K562 (cell line): ENCODE measurements around the gene FSCN2. TPM values are rescaled to one million over a fixed set of nuclear protein-coding genes. Genes with fewer than 3 reads are reported as not detected.
A peak's percentile ranks its signal among the peaks of the same experiment; 100 is the strongest.

ENCODE experiments used
- BRD4 ChIP-seq: fragments of 200-600 bp; sonication (generic); IDR thresholded peaks from 2 replicates; pipeline ENCODE4 v1.6.1; 2017; ENCODE audit warnings: inconsistent platforms
- GATAD2B ChIP-seq: fragments of 450-650 bp; IDR thresholded peaks from 2 replicates; pipeline ENCODE4 v1.6.1; 2017; ENCODE audit warnings: mild to moderate bottlenecking, borderline replicate concordance
- ILF3 ChIP-seq: fragments of 450-650 bp; IDR thresholded peaks from 2 replicates; pipeline ENCODE4 v1.6.1; 2018; ENCODE audit warnings: antibody characterized with exemption, mild to moderate bottlenecking, moderate library complexity, borderline replicate concordance
- KAT7 ChIP-seq: sonication (generic); formaldehyde crosslinking; IDR thresholded peaks from 2 replicates; pipeline ENCODE4 v1.8.0; 2022; ENCODE audit warnings: missing genetic modification reagents, mild to moderate bottlenecking, borderline replicate concordance
- MXI1 ChIP-seq: IDR thresholded peaks from 2 replicates; pipeline ENCODE4 v1.6.1; 2011; ENCODE audit warnings: low read depth, mild to moderate bottlenecking, improper control_type of control experiment, low read length
- NFIX ChIP-seq: fragments of 250-450 bp; sonication (Bioruptor Pico); IDR thresholded peaks from 2 replicates; pipeline ENCODE4 v1.4.0; 2020; ENCODE audit warnings: low read depth, mild to moderate bottlenecking, moderate library complexity
- XRCC5 ChIP-seq: fragments of 200-400 bp; formaldehyde crosslinking; IDR thresholded peaks from 2 replicates; pipeline ENCODE4 v1.6.1; 2017; ENCODE audit warnings: low read depth, mild to moderate bottlenecking, low read length
- ZNF263 ChIP-seq: sonication (generic); formaldehyde crosslinking; IDR thresholded peaks from 2 replicates; pipeline ENCODE4 v1.8.0; 2022; ENCODE audit warnings: mild to moderate bottlenecking, missing genetic modification reagents, borderline replicate concordance
- ZNF586 ChIP-seq: fragments of 450-650 bp; formaldehyde crosslinking; conservative IDR thresholded peaks from 2 replicates; pipeline ENCODE4 v1.4.0; 2020; ENCODE audit warnings: mild to moderate bottlenecking, moderate library complexity
- polyA plus RNA-seq, 8 experiments: library from polyadenylated mRNA; depleted of rRNA in 4 of 8; stranded (reverse) in 5 of 8; unstranded in 3 of 8; fragments of >200 nt; fragmentation: Nextera tagmentation in 2 of 8; fragmentation: Illumina TruSeq in 1 of 8; extraction: Ambion mirVana in 2 of 8; extraction: Trizol in 1 of 8; gene quantifications; 2 replicates each; pipeline versions ENCODE4 v1.2.1 to v1.2.3, GENCODE V29; 2011 to 2014; ENCODE audit warnings: inconsistent platforms in 1 of 8, missing spikeins in 1 of 8
- total RNA-seq, 7 experiments: library from RNA; depleted of rRNA in 6 of 7; stranded (reverse); fragments of >200 nt in 6 of 7; fragmentation: Illumina TruSeq in 2 of 7; extraction: Trizol in 2 of 7; gene quantifications; 2 replicates each; pipeline versions ENCODE4 v1.2.1 to v1.2.3, GENCODE V29; 2011 to 2021; ENCODE audit warnings: low replicate concordance in 1 of 7
- TF ChIP-seq, protein P1 (sequence below), 2 experiments: fragments of 450-650 bp in 1 of 2; sonication (generic) in 1 of 2; formaldehyde crosslinking in 1 of 2; IDR thresholded peaks; 2 replicates each; pipeline versions ENCODE4 v1.7.1 to v1.9.0; 2016 to 2022; ENCODE audit warnings: inconsistent platforms in 1 of 2, mild to moderate bottlenecking in 1 of 2, missing genetic modification reagents in 1 of 2
- TF ChIP-seq, protein P2 (sequence below): fragments of 450-650 bp; IDR thresholded peaks from 2 replicates; pipeline ENCODE4 v1.6.1; 2016; ENCODE audit warnings: borderline replicate concordance
- TF ChIP-seq, protein P3 (sequence below), 2 experiments: IDR thresholded peaks; 2 replicates each; pipeline ENCODE4 v1.6.1; 2012; ENCODE audit warnings: improper control_type of control experiment in 2 of 2, low read depth in 2 of 2, low read length in 2 of 2, borderline replicate concordance in 1 of 2

Gene FSCN2
- total and polyA plus RNA-seq, 9 of the 15 experiments (the other 6 are each of a cell fraction or from before 2014, with no cell fraction given) = 0.08 TPM; not detected in 8

DNA sequence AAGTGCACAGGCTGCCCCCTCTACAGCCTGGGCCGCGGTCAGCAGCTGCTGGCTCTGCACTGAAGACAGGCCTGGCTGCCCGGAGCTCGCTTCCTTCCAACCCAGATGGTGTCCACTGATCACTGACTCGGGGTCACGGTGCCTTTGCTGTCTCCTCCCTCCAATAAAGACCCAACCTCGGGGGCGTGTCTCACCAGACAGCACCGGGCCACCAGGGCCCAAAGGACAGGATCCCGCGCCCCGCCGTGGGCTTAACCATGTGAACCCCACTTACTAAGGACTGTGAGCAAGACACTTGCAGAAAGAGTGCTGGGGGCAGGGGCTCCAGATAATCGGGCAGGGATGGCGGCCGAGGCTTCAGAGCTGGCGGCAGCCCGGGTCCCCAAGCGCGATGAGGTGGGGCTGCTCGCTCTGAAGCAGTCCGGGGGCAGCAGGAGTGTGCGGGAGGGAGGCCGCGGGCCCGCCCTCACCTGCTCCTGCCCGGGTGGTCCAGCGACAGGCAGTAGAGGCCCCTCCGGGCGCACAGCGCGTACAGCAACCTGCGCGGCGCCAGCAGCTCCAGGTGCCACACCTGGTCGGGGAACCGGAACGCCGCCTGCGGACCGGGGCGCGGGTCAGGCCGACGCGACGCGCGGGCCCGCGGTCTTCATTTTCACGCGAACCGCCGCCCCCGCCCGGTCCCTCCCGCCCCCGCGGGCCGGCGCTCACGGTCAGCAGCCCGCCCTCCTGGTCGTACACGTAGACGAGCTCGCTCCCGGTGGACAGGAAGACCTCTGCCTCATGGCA is 23.5 kb downstream of the FSCN2 start (continued):
- TF ChIP-seq, protein P1, sequence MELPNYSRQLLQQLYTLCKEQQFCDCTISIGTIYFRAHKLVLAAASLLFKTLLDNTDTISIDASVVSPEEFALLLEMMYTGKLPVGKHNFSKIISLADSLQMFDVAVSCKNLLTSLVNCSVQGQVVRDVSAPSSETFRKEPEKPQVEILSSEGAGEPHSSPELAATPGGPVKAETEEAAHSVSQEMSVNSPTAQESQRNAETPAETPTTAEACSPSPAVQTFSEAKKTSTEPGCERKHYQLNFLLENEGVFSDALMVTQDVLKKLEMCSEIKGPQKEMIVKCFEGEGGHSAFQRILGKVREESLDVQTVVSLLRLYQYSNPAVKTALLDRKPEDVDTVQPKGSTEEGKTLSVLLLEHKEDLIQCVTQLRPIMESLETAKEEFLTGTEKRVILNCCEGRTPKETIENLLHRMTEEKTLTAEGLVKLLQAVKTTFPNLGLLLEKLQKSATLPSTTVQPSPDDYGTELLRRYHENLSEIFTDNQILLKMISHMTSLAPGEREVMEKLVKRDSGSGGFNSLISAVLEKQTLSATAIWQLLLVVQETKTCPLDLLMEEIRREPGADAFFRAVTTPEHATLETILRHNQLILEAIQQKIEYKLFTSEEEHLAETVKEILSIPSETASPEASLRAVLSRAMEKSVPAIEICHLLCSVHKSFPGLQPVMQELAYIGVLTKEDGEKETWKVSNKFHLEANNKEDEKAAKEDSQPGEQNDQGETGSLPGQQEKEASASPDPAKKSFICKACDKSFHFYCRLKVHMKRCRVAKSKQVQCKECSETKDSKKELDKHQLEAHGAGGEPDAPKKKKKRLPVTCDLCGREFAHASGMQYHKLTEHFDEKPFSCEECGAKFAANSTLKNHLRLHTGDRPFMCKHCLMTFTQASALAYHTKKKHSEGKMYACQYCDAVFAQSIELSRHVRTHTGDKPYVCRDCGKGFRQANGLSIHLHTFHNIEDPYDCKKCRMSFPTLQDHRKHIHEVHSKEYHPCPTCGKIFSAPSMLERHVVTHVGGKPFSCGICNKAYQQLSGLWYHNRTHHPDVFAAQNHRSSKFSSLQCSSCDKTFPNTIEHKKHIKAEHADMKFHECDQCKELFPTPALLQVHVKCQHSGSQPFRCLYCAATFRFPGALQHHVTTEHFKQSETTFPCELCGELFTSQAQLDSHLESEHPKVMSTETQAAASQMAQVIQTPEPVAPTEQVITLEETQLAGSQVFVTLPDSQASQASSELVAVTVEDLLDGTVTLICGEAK (IDR thresholded peaks at IDR 0.05) = peak; percentile 24; the same call in 1 of the 2 replicates
- TF ChIP-seq, protein P1 (CRISPR knock-in tag; IDR thresholded peaks at IDR 0.05) = no peak
- TF ChIP-seq XRCC5 = 0 out of 2 replicates have a peak, but pooled peaks have one; percentile 3
- TF ChIP-seq MXI1 = no peak
- peak; percentile 20; the same call in 1 of the 2 replicates for TF ChIP-seq ZNF263 (CRISPR knock-in tag)
- 0 out of 2 replicates have a peak, but pooled peaks have one; percentile 31 for TF ChIP-seq KAT7 (CRISPR knock-in tag)
- TF ChIP-seq ZNF586 (CRISPR knock-in tag) = no peak
- no peak for TF ChIP-seq BRD4
- peak; percentile 54; the same call in 1 of the 2 replicates for TF ChIP-seq ILF3
- TF ChIP-seq, protein P2, sequence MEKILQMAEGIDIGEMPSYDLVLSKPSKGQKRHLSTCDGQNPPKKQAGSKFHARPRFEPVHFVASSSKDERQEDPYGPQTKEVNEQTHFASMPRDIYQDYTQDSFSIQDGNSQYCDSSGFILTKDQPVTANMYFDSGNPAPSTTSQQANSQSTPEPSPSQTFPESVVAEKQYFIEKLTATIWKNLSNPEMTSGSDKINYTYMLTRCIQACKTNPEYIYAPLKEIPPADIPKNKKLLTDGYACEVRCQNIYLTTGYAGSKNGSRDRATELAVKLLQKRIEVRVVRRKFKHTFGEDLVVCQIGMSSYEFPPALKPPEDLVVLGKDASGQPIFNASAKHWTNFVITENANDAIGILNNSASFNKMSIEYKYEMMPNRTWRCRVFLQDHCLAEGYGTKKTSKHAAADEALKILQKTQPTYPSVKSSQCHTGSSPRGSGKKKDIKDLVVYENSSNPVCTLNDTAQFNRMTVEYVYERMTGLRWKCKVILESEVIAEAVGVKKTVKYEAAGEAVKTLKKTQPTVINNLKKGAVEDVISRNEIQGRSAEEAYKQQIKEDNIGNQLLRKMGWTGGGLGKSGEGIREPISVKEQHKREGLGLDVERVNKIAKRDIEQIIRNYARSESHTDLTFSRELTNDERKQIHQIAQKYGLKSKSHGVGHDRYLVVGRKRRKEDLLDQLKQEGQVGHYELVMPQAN = peak; percentile 65
- TF ChIP-seq, protein P3, sequence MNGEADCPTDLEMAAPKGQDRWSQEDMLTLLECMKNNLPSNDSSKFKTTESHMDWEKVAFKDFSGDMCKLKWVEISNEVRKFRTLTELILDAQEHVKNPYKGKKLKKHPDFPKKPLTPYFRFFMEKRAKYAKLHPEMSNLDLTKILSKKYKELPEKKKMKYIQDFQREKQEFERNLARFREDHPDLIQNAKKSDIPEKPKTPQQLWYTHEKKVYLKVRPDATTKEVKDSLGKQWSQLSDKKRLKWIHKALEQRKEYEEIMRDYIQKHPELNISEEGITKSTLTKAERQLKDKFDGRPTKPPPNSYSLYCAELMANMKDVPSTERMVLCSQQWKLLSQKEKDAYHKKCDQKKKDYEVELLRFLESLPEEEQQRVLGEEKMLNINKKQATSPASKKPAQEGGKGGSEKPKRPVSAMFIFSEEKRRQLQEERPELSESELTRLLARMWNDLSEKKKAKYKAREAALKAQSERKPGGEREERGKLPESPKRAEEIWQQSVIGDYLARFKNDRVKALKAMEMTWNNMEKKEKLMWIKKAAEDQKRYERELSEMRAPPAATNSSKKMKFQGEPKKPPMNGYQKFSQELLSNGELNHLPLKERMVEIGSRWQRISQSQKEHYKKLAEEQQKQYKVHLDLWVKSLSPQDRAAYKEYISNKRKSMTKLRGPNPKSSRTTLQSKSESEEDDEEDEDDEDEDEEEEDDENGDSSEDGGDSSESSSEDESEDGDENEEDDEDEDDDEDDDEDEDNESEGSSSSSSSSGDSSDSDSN (IDR thresholded peaks at IDR 0.05; ENCODE audit: borderline replicate concordance in 1 of 2, low read depth in 2 of 2, low read length in 2 of 2) = no peak; a peak in 2 of 4 replicates
- no peak for TF ChIP-seq NFIX
- no peak for TF ChIP-seq GATAD2B
